ENCODE results near the gene RBP7.

Gene RBP7

DNA sequence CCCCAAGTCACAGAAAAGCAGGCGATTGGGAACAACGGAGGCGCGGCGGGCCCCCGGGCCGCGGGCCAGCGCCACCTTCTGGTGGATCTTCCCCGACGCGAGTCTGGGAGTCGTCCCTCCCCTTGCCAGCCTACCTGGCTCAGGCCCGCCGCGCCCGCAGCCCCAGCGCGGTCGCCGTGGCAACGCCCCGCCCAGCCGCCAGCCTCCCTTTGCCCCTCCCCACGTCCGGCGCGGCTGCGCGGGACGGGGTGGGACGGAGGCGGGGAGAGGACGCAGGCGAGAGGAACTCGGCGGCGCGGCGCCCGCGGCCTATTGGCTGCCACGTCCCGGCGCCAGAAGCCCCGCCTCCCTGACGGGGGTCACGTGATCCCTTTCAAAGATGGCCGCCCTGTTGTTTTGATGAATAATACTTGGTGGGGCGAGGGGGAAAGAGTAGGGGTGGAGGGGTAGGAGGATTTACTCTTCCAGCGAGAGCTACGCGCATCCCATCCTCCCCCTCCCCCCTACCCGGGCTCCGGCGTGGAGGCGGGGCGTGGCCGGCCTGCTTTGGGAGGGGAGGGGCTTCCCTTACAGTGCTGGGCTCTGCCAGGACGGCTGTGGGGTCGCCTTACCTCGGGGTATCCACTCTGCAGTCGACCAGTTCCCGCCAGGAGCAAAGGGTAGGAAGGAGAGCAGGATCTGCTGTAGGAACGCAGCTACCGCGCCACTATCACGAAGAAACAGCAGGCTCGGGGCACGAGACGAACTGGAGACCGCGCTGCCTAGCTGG is 35.7 kb downstream of the RBP7 start, which contains the start of gene UBE4B:
Gene UBE4B, plus strand, starts transcription at position 369 of the 769 bp plus-strand sequence. CDS start 713 bp downstream, outside the sequence.
- DNase-seq = peak; percentile 98

DNA sequence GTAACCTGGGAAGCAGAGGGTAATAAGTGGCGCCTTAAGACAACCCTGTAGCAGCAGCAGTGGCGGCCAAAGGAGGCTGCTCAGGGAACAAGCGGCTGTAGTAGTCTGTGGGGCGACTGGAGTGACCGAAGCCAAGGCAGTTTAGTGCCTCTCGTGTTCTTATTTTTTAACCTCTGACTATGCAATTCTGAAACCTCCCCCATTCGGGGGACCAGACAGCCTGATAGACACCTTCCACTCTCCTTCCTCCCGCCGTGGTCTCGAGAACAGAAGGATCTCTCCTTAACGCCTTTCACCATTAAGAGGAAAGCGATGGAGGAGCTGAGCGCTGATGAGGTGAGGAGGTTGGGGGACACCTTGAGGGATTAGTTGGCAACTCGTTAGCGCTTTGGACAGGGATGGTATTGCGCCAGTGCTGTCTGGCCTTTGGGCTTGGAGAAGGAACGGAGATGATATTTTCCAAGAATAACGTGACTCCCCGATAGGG is 36.4 kb downstream of the RBP7 start:
- no peak for DNase-seq

DNA sequence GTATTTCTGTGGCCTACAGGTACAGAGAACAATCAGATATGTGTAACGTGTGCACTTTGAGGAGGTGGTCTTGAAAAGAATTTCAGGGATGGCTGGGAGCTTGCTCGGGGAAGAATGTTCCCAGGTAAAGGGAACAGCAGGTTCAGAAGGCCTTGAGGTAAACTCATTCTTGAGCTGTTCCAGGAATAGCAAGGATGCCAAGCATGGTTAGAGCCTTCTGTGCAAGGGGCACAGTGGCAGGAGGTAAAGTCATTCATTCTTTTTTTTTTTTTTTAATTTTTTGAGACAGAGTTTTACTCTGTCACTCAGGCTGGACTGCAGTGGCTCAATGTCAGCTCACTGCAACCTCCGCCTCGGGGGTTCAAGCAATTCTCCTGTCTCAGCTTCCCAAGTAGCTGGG is 45.7 kb downstream of the RBP7 start:
- no peak for DNase-seq

DNA sequence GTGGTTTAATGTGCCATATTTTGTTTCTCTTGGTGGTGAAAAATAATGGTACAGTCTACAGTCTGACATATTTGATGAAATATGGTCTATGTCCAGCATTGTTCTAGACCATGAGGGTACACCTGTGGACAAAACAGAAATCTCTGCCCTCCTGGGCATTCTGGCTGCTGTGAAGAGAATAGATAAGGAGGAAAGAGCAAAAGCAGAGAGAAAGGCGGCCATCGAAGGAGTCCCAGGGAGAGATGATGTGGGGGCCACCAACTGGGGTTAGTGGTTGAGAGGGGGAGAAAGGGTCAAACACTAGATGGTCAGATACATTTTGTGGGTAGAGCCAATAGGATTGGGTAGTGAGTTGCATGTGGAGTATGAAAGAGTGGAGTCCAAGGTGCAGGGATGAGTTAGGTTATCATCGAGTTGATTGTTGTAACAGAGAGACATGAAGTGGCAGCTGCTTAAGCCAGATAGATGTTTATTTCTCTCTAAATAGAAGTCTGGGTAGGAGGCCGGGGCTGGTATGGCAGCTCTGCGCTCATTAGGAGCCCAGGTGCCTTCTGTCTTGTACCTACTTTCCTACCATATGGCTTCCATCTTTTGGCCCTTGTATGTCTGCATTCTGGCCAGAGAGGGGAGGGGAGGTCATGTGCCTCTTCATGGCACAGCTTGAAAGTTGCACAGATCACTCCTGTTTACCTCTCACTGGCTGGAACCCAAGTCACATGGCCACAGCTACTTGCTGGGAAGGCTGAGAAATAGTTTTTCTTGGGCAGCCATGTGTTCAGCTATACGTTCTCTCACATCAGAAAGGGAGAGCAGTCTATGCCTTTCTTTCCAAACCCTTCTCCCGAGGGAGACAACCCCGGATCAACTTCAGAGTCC is 48.7 kb downstream of the RBP7 start:
- no peak for DNase-seq

DNA sequence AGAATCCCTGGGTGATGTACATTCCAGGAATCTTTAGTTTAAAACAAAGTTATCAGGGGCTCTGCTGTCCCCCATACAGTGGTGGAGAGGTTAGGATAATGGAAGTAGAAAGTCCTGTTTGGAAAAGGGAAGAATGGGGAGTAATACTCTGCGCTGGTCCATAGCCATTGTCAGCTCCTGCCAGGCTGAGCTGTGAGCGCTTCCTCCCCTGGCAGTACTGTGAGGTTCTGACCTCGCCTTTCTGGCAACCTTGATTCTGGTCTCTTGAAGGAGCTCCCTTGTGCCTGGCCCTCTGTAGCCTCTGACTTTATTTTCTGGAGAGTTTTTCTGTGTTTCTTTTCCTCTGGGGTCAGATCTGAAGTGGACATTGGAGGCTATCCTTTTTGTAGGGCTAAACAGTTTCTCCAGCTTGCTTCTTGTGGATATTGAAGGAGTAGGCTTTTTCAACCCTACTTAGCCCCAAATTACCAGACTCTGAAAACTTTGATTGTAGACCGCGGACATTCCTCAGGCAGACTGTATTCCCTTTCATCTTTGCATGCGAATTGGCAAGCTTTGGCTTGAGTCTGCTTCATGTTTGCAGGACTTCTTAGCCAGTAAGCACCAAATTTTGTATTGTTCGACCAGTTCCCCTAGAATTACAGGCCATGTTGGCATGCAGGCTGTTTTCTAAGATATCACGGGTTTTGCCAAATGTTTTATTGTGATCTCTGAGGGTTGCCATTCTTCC is 49.5 kb downstream of the RBP7 start:
- DNase-seq = no peak

DNA sequence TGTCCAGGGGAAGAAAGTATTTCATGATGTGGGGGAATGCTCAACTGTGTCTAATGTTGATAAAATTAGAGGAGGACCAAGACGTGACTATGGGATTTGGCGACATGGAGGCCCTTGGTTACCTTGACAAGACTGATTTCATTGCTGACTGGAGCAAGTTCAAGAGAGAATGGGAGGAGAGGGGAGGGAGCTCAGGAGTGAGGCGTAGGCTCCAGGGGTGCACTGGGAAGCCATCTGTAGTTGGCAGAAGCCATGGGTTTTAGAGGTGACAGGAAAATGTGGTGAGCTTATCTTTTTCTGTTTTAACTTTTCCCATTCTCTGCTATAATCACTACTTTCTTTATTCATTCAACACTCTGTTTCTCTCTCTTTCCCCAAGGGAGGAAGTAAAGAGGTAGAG is 51.6 kb downstream of the RBP7 start:
- no peak for DNase-seq

DNA sequence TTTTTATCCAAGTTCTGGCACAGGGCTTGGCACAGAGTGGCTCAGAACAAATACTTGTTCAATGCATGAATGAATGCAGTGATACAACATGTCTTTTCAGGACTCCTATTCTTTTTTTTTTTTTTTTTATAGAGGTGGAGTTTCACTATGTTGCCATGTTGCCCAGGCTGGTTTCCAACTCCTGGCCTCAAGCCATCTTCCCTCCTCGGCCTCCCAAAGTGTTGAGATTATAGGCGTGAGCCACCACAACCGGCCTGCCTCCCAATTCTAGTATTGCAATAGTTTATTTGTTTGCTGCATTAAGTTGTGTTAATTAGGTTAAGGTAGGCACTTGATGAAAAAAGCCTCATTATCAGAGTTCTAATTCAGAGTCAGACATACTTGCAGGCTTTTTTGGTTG is 53.6 kb downstream of the RBP7 start:
- DNase-seq = no peak

DNA sequence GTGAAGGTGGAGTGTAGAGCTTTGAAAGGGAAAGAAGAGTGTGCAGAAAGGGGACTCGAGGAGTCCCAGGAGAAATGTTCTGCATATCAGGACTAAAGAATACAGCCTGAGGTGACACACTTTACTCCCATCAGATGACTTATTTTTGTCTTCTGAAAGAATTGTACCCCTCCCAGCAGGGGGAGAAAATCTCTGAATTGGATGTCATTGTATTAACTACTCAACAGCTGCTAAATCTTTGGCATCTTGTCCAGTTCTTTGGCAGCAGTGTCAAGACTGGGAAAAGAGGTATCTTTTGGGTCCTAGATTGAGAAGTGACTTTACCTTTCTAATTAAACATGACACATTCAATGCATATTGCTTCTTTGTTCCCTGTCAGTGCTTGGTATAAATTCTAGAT is 54.6 kb downstream of the RBP7 start:
- DNase-seq = no peak

DNA sequence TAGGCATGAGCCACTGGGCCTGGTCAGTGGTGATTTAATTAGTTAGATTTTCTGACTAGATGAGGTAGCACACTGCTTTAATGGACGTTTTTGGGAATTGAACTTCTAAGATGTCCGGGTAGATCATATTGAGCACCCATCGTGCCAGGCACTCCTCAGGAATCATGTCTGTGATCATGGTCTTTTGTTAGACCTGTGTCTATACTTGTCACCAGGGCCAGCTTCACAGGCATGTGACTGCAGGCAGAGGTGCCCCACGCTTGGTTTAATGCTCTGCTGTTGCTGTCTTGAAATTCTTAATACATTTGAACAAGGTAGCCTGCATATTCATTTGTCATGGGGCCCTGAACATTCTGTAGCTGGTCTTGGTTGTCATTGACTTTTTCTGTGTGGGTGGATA is 55.3 kb downstream of the RBP7 start:
- no peak for DNase-seq

DNA sequence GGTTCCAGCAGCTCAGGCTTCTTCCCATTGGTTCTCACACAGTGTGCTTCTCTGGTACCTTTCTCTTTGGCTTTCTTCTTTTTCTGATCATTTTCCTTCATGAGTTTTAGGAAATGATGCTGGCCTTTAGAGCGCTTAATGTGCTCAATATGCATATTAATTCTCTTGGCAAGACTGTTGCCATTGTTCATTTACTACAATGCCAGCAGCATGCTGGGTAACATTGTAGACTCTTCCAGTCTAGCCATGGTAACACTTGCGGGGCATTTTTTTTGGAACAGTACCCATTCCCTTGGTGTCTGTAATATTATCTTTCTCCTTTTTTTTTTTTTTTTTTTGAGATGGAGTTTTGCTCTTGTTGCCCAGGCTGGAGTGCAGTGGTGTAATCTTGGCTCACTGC is 57.4 kb downstream of the RBP7 start:
- no peak for DNase-seq

DNA sequence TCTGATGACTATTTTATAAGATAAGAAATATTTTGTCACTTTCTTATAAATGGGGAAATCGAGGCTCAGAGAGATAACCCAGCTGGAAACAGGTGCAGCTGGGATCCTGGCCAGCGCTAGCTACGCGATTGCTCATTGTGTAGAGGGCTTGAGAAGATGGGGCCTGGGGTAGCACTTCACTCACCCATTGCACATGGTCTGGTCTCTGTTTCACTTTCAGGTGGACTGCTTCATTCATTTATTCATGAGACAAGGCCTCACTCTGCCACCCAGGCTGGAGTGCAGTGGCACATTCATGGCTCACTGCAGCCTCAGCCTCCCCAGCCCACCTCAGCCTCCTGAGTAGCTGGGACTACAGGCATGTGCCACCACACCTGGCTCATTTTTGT is 59.6 kb downstream of the RBP7 start:
- DNase-seq = no peak

DNA sequence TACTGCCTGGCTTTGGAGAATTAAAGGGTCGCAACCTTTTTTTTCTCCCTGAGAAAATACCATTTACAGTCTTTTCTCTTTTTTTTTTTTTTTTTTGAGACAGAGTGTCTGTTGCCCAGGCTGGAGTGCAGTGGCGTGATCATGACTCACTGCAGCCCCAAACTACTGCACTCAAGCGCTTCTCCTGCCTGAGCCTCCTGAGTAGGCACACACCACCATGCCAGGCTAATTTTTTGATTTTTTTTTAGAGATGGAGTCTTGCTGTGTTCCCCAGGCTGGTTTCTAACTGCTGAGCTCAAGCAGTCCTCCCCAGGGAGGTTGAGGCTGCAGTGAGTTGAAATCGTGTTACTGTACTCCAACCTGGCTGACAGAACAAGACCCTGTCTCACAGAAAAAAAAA is 60.3 kb downstream of the RBP7 start:
- DNase-seq = no peak

DNA sequence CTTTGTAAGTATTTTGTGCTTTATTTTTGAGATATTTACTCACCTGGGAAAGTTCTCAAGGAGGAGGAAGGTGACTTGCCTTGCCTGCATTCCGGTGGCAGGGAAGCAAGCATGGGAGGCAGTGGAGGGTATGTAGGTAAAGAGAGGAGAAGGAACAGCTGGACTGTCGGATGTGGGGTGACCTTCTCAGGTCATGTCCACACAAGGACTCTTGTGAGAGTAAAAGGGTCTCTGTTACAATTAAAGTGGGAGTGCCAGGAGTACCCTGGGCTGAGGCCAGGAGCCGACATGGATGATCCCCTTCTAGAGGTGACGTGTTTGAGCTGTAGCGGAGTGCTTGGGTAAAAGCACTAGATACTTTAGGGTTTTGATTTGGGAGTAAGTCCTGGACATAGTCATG is 60.8 kb downstream of the RBP7 start:
- DNase-seq = no peak

DNA sequence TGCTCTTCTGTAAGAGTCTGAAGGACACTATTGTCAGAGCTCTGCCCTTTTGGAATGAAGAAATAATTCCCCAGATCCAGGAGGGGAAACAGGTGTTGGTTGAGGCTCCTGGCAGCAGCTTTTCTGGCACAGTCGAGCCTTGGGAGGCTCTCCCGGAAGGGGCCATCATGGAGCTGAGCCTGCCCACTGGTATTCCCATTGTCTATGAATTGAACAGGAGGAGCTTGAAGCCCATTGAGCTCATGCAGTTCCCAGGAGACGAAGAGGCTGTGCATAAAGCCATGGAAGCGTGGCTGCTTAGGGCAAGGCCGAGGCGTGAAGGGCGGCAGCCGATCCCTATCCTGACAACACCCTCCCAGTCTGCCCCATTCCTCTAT is 62.3 kb downstream of the RBP7 start:
- DNase-seq = no peak

DNA sequence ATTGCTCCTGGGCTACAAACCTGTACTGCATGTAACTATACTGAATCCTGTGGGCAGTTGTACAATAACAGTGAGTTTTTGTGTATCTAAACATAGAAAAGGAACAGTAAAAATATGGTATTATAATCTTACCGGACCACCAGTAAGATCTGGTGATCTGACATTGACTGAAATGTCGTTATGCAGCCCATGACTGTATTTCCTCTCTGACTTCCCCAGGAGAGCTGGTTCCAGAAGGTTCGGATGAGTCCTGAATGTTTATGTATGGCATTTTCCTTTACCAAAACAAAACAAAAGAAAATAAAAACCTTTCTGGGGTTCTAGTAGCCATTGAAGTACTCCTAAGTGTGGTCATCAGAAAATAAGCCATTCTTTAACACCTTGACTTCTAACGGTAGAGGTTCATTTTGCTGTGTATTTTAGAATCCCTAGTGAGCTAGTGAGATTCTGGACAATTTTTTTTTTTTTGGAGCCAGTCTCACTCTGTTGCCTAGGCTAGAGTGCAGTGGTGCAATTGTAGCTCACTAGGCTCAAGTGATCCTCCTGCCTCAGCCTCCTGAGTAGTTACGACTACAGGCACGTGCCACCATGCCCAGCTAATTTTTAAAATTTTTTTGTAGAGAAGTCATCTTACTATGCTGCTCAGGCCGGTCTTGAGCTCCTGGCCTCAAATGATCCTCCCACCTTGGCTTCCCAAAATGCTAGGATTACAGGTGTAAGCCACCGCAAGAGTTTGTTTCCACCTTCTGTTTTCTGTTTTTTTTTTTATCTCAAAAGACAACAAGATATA is 63.5 kb downstream of the RBP7 start:
- DNase-seq = no peak

DNA sequence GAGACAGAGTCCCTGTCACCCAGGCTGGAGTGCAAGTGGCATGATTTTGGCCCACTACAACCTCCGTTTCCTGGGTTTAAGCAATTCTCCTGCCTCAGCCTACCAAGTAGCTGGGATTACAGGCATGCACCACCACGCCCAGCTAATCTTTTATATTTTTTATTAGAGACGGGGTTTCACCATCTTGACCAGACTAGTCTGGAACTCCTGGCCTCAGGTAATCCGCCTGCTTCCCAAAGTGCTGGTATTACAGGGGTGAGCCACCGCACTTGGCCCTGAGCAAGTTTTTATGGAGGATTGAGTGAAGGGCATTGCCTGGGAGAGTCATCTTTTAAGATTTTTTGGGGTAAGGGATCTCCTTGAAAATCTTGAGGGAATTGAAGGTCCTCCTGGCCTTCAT is 64.2 kb downstream of the RBP7 start:
- no peak for DNase-seq

DNA sequence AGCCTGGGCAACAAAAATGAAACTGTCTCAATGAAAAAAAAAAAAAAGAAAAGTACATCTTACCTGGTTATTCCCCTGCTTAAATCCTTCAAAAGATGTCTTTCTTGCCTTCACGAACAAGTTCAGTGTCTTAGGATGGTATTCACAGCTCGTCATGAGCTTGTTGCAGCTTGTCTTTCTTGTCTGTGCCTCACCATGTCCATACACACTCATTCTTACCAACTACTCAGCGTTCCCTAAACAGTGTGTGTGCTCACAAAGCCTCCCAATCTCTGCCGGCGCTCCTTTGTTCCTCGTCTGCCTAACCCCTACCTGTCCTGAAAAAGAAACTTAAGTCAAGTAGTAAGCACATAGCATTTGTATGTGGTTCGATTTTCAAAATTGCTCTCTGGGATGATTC is 66.8 kb downstream of the RBP7 start:
- no peak for DNase-seq

DNA sequence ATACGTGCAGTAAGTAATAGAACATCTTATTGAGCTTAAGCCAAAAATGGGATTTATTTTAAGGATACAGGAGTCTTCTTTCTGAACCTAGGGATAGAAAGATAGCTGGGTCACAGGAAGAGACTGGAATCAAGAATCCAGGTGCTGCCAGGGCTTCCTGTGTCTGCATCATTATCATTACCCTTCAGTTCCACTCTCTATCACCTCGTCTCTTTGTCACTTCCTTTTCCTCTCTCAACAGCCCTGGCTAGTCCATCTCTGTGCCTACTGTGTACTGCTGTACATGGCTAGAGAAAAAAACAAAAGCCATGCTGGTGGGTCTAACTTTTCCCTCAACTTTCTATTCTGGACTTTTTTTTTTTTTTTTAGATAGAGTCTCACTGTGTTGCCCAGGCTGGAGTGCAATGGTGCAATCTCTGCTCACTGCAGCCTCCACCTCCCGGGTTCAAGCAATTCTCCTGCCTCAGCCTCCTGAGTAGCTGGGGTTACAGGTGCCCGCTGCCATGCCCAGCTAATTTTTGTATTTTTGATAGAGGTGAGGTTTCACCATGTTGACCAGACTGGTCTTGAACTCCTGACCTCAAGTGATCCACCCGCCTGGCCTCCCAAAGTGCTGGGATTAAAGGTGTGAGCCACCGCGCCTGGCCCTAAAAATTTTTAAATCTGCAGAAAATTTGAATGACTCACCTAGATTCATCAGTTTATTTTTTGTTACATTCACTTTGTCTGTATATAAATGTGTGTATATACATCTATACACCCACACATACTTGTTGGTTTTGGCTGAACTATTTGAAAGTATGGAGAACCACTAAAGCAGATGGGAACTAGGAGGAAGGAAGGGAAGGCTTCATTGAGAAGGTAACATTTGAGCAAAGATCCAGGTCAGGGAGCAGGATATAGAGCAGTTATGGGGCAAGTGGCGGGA is 67.7 kb downstream of the RBP7 start:
- no peak for DNase-seq

DNA sequence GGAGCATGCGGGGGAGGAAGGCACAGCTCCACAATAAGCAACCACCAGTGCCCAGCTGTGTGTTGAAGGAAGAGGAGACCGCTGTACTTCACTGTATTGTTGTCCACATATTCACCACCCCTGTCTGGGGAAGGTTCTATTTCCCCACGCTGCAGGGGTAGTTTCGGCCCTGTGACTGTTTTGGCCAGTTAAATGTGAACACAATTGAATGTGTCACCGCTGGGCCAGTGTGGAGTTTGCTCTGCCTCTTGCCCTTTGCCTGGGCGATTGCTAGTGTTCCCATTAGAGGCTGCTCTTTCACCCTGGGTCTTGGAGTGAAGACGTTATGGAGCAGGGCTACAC is 68.3 kb downstream of the RBP7 start:
- DNase-seq = no peak
